HEK293T (cell line): Measurements from ENCODE around the gene P2RX4.
"Not testable (repeated sequence)": the region's sequence is repeated elsewhere in the genome, so short reads cannot be mapped to it uniquely, and the experiment has no call there.

Source experiments
- ARNT ChIP-seq: fragments of 450-650 bp; IDR thresholded peaks from 2 replicates; pipeline ENCODE4 v1.6.1; 2017; ENCODE audit warnings: mild to moderate bottlenecking
- BHLHE40 ChIP-seq: fragments of 450-650 bp; IDR thresholded peaks from 2 replicates; pipeline ENCODE4 v1.6.1; 2016; ENCODE audit warnings: mild to moderate bottlenecking, moderate library complexity, borderline replicate concordance
- CTBP1 ChIP-seq: fragments of 450-650 bp; IDR thresholded peaks from 2 replicates; pipeline ENCODE4 v1.6.1; 2016; ENCODE audit warnings: borderline replicate concordance
- ELF4 ChIP-seq: fragments of 450-650 bp; IDR thresholded peaks from 2 replicates; pipeline ENCODE4 v1.6.1; 2017; ENCODE audit warnings: antibody characterized with exemption
- FOXA1 ChIP-seq: fragments of 450-650 bp; IDR thresholded peaks from 2 replicates; pipeline ENCODE4 v1.6.1; 2016; ENCODE audit warnings: mild to moderate bottlenecking
- FOXK2 ChIP-seq: fragments of 450-650 bp; IDR thresholded peaks from 2 replicates; pipeline ENCODE4 v1.6.1; 2016; ENCODE audit warnings: mild to moderate bottlenecking
- FOXM1 ChIP-seq: fragments of 450-650 bp; IDR thresholded peaks from 2 replicates; pipeline ENCODE4 v1.6.1; 2017; ENCODE audit warnings: mild to moderate bottlenecking, borderline replicate concordance
- HDGF ChIP-seq: fragments of 450-650 bp; IDR thresholded peaks from 2 replicates; pipeline ENCODE4 v1.6.1; 2017; ENCODE audit warnings: antibody characterized with exemption, borderline replicate concordance
- L3MBTL2 ChIP-seq: fragments of 450-650 bp; conservative IDR thresholded peaks from 2 replicates; pipeline ENCODE4 v1.6.1; 2016; ENCODE audit warnings: mild to moderate bottlenecking
- NFRKB ChIP-seq: fragments of 450-650 bp; IDR thresholded peaks from 2 replicates; pipeline ENCODE4 v1.6.1; 2016; ENCODE audit warnings: mild to moderate bottlenecking, moderate library complexity
- SP1 ChIP-seq: fragments of 450-650 bp; IDR thresholded peaks from 2 replicates; pipeline ENCODE4 v1.6.1; 2017
- SUZ12 ChIP-seq: fragments of 450-650 bp; IDR thresholded peaks from 2 replicates; pipeline ENCODE4 v1.6.1; 2016; ENCODE audit warnings: mild to moderate bottlenecking
- TARDBP ChIP-seq: fragments of 450-650 bp; IDR thresholded peaks from 2 replicates; pipeline ENCODE4 v1.6.1; 2016
- ZNF384 ChIP-seq: fragments of 450-650 bp; IDR thresholded peaks from 2 replicates; pipeline ENCODE4 v1.6.1; 2016

GRCh38 chr12:121226871-121227270 is 16.9 kb downstream of the P2RX4 start:
- TF ChIP-seq HDGF, ELF4, FOXM1, SUZ12, CTBP1, NFRKB, SP1, FOXK2, ARNT, L3MBTL2, BHLHE40, FOXA1, ZNF384, TARDBP: not testable (repeated sequence)
